K562 (cell line): ENCODE data around the gene CMIP. TPM values are rescaled to one million over a fixed set of nuclear protein-coding genes. Genes with fewer than 3 reads are reported as not detected.

Experiments
- BHLHE40 ChIP-seq: IDR thresholded peaks from 2 replicates; pipeline ENCODE4 v1.6.1; 2011; ENCODE audit warnings: low read length, improper control_type of control experiment
- BRCA1 ChIP-seq, 2 experiments: fragments of 450-650 bp in 1 of 2; sonication (generic) in 1 of 2; formaldehyde crosslinking in 1 of 2; IDR thresholded peaks; 2 replicates each; pipeline versions ENCODE4 v1.5.0 to v1.6.1; 2017 to 2020; ENCODE audit warnings: mild to moderate bottlenecking in 1 of 2, missing genetic modification reagents in 1 of 2
- BRF1 ChIP-seq: IDR thresholded peaks from 3 replicates; pipeline ENCODE4 v1.6.1; 2011; ENCODE audit warnings: borderline replicate concordance, mild to moderate bottlenecking; ENCODE audit not compliant: insufficient read length; ENCODE audit errors: extremely low read depth
- CBFB ChIP-seq: sonication (generic); formaldehyde crosslinking; IDR thresholded peaks from 2 replicates; pipeline ENCODE4 v1.4.0; 2020; ENCODE audit warnings: mild to moderate bottlenecking, missing genetic modification reagents
- CBX5 ChIP-seq: IDR thresholded peaks from 2 replicates; pipeline ENCODE4 v1.6.1; 2014; ENCODE audit warnings: low read depth, borderline replicate concordance
- KAT7 ChIP-seq: sonication (generic); formaldehyde crosslinking; IDR thresholded peaks from 2 replicates; pipeline ENCODE4 v1.8.0; 2022; ENCODE audit warnings: missing genetic modification reagents, mild to moderate bottlenecking, borderline replicate concordance
- MNT ChIP-seq, 2 experiments: fragments of 450-650 bp; conservative IDR thresholded peaks; 2 replicates each; pipeline ENCODE4 v1.6.1; 2017; ENCODE audit warnings: mild to moderate bottlenecking in 2 of 2, moderate library complexity in 2 of 2
- SFPQ ChIP-seq: fragments of 200-400 bp; formaldehyde crosslinking; IDR thresholded peaks from 2 replicates; pipeline ENCODE4 v1.6.1; 2017; ENCODE audit warnings: mild to moderate bottlenecking, low read depth, low read length, moderate library complexity
- ZNF174 ChIP-seq: fragments of 250-450 bp; sonication (Bioruptor Pico); IDR thresholded peaks from 2 replicates; pipeline ENCODE4 v1.4.0; 2020; ENCODE audit warnings: mild to moderate bottlenecking
- ZNF274 ChIP-seq: IDR thresholded peaks from 2 replicates; pipeline ENCODE4 v1.6.1; 2011; ENCODE audit warnings: low read depth, mild to moderate bottlenecking, low read length, moderate library complexity, borderline replicate concordance
- ZNF586 ChIP-seq: fragments of 450-650 bp; formaldehyde crosslinking; conservative IDR thresholded peaks from 2 replicates; pipeline ENCODE4 v1.4.0; 2020; ENCODE audit warnings: mild to moderate bottlenecking, moderate library complexity
- polyA plus RNA-seq, 8 experiments: library from polyadenylated mRNA; depleted of rRNA in 4 of 8; stranded (reverse) in 5 of 8; unstranded in 3 of 8; fragments of >200 nt; fragmentation: Nextera tagmentation in 2 of 8; fragmentation: Illumina TruSeq in 1 of 8; extraction: Ambion mirVana in 2 of 8; extraction: Trizol in 1 of 8; gene quantifications; 2 replicates each; pipeline versions ENCODE4 v1.2.1 to v1.2.3, GENCODE V29; 2011 to 2014; ENCODE audit warnings: inconsistent platforms in 1 of 8, missing spikeins in 1 of 8
- total RNA-seq, 7 experiments: library from RNA; depleted of rRNA in 6 of 7; stranded (reverse); fragments of >200 nt in 6 of 7; fragmentation: Illumina TruSeq in 2 of 7; extraction: Trizol in 2 of 7; gene quantifications; 2 replicates each; pipeline versions ENCODE4 v1.2.1 to v1.2.3, GENCODE V29; 2011 to 2021; ENCODE audit warnings: low replicate concordance in 1 of 7
- TF ChIP-seq, protein P1 (sequence below): sonication (generic); formaldehyde crosslinking; IDR thresholded peaks from 2 replicates; pipeline ENCODE4 v1.8.1; 2023; ENCODE audit warnings: mild to moderate bottlenecking, missing genetic modification reagents
- TF ChIP-seq, protein P2 (sequence below): fragments of 450-650 bp; IDR thresholded peaks from 2 replicates; pipeline ENCODE4 v1.6.1; 2017; ENCODE audit warnings: antibody characterized with exemption
- TF ChIP-seq, protein P3 (sequence below): fragments of 250-450 bp; sonication (Bioruptor Pico); IDR thresholded peaks from 2 replicates; pipeline ENCODE4 v1.4.0; 2020

CMIP gene
- total and polyA plus RNA-seq, 9 of the 15 experiments (the other 6 are each of a cell fraction or from before 2014, with no cell fraction given), result 0.94 to 82.5 (median 10.3) TPM

GRCh38 chr16:81505011-81505661 is 60.5 kb downstream of the CMIP start (continued):
- TF ChIP-seq, protein P1, sequence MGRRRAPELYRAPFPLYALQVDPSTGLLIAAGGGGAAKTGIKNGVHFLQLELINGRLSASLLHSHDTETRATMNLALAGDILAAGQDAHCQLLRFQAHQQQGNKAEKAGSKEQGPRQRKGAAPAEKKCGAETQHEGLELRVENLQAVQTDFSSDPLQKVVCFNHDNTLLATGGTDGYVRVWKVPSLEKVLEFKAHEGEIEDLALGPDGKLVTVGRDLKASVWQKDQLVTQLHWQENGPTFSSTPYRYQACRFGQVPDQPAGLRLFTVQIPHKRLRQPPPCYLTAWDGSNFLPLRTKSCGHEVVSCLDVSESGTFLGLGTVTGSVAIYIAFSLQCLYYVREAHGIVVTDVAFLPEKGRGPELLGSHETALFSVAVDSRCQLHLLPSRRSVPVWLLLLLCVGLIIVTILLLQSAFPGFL (CRISPR knock-in tag), result no peak
- TF ChIP-seq ZNF274, result no peak
- peak; percentile 26; the same call in 1 of the 2 replicates for TF ChIP-seq BHLHE40
- TF ChIP-seq, protein P2, sequence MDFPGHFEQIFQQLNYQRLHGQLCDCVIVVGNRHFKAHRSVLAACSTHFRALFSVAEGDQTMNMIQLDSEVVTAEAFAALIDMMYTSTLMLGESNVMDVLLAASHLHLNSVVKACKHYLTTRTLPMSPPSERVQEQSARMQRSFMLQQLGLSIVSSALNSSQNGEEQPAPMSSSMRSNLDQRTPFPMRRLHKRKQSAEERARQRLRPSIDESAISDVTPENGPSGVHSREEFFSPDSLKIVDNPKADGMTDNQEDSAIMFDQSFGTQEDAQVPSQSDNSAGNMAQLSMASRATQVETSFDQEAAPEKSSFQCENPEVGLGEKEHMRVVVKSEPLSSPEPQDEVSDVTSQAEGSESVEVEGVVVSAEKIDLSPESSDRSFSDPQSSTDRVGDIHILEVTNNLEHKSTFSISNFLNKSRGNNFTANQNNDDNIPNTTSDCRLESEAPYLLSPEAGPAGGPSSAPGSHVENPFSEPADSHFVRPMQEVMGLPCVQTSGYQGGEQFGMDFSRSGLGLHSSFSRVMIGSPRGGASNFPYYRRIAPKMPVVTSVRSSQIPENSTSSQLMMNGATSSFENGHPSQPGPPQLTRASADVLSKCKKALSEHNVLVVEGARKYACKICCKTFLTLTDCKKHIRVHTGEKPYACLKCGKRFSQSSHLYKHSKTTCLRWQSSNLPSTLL, result no peak
- TF ChIP-seq BRF1, result no peak
- TF ChIP-seq KAT7, result peak; percentile 65; the same call in 1 of the 2 replicates
- no peak for TF ChIP-seq ZNF586 (CRISPR knock-in tag)
- peak; percentile 96 to 97 for TF ChIP-seq MNT (conservative IDR thresholded peaks at IDR 0.05)
- no peak for TF ChIP-seq ZNF174
- no peak for TF ChIP-seq BRCA1 (IDR thresholded peaks at IDR 0.05)
- no peak for TF ChIP-seq BRCA1 (CRISPR knock-in tag; IDR thresholded peaks at IDR 0.05)
- no peak for TF ChIP-seq CBX5
- TF ChIP-seq, protein P3, sequence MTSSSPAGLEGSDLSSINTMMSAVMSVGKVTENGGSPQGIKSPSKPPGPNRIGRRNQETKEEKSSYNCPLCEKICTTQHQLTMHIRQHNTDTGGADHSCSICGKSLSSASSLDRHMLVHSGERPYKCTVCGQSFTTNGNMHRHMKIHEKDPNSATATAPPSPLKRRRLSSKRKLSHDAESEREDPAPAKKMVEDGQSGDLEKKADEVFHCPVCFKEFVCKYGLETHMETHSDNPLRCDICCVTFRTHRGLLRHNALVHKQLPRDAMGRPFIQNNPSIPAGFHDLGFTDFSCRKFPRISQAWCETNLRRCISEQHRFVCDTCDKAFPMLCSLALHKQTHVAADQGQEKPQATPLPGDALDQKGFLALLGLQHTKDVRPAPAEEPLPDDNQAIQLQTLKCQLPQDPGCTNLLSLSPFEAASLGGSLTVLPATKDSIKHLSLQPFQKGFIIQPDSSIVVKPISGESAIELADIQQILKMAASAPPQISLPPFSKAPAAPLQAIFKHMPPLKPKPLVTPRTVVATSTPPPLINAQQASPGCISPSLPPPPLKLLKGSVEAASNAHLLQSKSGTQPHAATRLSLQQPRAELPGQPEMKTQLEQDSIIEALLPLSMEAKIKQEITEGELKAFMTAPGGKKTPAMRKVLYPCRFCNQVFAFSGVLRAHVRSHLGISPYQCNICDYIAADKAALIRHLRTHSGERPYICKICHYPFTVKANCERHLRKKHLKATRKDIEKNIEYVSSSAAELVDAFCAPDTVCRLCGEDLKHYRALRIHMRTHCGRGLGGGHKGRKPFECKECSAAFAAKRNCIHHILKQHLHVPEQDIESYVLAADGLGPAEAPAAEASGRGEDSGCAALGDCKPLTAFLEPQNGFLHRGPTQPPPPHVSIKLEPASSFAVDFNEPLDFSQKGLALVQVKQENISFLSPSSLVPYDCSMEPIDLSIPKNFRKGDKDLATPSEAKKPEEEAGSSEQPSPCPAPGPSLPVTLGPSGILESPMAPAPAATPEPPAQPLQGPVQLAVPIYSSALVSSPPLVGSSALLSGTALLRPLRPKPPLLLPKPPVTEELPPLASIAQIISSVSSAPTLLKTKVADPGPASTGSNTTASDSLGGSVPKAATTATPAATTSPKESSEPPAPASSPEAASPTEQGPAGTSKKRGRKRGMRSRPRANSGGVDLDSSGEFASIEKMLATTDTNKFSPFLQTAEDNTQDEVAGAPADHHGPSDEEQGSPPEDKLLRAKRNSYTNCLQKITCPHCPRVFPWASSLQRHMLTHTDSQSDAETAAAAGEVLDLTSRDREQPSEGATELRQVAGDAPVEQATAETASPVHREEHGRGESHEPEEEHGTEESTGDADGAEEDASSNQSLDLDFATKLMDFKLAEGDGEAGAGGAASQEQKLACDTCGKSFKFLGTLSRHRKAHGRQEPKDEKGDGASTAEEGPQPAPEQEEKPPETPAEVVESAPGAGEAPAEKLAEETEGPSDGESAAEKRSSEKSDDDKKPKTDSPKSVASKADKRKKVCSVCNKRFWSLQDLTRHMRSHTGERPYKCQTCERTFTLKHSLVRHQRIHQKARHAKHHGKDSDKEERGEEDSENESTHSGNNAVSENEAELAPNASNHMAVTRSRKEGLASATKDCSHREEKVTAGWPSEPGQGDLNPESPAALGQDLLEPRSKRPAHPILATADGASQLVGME (CRISPR knock-in tag), result no peak
- TF ChIP-seq CBFB, result no peak
- TF ChIP-seq SFPQ, result no peak
